ENCODE measurements around the gene SFXN3. TPM values are rescaled to one million over a fixed set of nuclear protein-coding genes. Genes with fewer than 3 reads are reported as not detected.

Gene SFXN3
- total RNA-seq, 2 experiments from 2014 or later = 0.41 TPM; not detected in 1

DNA sequence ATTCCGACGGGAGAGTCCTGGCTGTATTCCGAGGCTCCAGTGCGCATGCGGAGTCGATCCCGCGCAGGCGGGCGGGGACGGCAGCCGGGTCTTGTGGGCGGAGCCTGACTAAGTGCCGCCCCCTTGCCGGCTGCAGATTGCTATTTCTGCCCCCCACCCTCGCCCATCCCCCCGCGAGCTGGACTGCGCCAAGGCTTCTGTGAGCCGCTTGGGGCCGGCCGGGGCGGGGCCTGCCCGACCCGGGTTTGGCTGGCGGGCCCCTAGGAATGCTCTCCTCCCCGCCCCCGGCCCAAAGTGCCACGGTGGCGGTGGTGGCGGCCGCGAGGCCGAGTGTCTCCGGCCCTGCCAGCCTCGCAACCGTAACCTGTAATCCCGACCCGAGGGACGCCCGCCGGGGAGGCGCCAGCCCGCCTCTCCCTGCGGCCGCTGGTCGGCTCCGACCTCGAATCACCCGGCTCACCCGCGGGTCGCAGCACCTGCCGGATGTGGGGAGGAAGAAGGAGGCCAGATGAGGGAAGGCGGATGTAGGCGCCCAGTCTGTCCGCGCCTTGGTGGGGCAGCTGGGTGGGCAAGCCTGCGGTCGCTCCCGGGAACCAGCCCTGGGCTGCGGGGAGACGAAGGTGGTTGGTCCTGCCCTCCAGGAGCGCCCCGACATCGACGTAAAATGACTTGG lies 30.1 kb downstream of the SFXN3 start:
- peak; percentile 96 for DNase-seq (ENCODE audit: low spot score)
- TF ChIP-seq, protein P1, sequence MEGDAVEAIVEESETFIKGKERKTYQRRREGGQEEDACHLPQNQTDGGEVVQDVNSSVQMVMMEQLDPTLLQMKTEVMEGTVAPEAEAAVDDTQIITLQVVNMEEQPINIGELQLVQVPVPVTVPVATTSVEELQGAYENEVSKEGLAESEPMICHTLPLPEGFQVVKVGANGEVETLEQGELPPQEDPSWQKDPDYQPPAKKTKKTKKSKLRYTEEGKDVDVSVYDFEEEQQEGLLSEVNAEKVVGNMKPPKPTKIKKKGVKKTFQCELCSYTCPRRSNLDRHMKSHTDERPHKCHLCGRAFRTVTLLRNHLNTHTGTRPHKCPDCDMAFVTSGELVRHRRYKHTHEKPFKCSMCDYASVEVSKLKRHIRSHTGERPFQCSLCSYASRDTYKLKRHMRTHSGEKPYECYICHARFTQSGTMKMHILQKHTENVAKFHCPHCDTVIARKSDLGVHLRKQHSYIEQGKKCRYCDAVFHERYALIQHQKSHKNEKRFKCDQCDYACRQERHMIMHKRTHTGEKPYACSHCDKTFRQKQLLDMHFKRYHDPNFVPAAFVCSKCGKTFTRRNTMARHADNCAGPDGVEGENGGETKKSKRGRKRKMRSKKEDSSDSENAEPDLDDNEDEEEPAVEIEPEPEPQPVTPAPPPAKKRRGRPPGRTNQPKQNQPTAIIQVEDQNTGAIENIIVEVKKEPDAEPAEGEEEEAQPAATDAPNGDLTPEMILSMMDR (conservative IDR thresholded peaks at IDR 0.05; ENCODE audit: low read length) = no peak
- TF ChIP-seq EZH2phosphoT487 (IDR thresholded peaks at IDR 0.05; ENCODE audit: borderline replicate concordance, low read depth, low read length) = no peak
- no peaks in the 10 kb centered on the region for H3K9me2 ChIP-seq (ENCODE audit: insufficient read depth, low read length)
- peaks cover 68% of the 10 kb centered on the region for H3K4me1 ChIP-seq (ENCODE audit: insufficient read depth, low read length, poor library complexity, severe bottlenecking)
- peak overlapping the region; percentile 76 for H3K4me2 ChIP-seq (ENCODE audit: low read length)
- no peaks in the 10 kb centered on the region for H4K20me1 ChIP-seq (ENCODE audit: insufficient read depth, low read length)
- intact Hi-C loops (cut with micrococcal nuclease; ENCODE audit: unreplicated experiment) = loop anchor here (1.0 to 5.0 kb wide), 3 partner anchors 7 to 149 kb away; partner anchors contain the start of gene SLF2
- POLR2A ChIA-PET = interaction anchor here (0.9 to 2.7 kb wide), 6 partner anchors 8 to 106 kb away, joined by 3 to 19 read pairs (median 4); no protein-coding TSS in a partner anchor
- peak overlapping the region; percentile 94 for H3K27ac ChIP-seq (ENCODE audit: low read depth, low read length, poor library complexity, severe bottlenecking)
- BruUV-seq (replicated peaks) = no TSS peak
- no peaks in the 10 kb centered on the region for H3K9me3 ChIP-seq (ENCODE audit: low read length)
- peaks cover 27% of the 10 kb centered on the region; the same call in 1 of the 2 replicates for H3K36me3 ChIP-seq (ENCODE audit: insufficient read depth, low read length)
- peak overlapping the region; percentile 89 for H3K4me3 ChIP-seq (ENCODE audit: low read depth, low read length, poor library complexity, severe bottlenecking)
- peak overlapping the region; percentile 83 for H2AFZ ChIP-seq (ENCODE audit: low read length)
- H3K79me2 ChIP-seq (ENCODE audit: insufficient read depth, low read depth, low read length) = peaks cover 44% of the 10 kb centered on the region
- CTCF ChIA-PET (ENCODE audit: unreplicated experiment) = interaction anchor here (0.6 to 1.6 kb wide), 7 partner anchors 7 to 841 kb away, joined by 3 to 6 read pairs (median 4); no protein-coding TSS in a partner anchor

DNA sequence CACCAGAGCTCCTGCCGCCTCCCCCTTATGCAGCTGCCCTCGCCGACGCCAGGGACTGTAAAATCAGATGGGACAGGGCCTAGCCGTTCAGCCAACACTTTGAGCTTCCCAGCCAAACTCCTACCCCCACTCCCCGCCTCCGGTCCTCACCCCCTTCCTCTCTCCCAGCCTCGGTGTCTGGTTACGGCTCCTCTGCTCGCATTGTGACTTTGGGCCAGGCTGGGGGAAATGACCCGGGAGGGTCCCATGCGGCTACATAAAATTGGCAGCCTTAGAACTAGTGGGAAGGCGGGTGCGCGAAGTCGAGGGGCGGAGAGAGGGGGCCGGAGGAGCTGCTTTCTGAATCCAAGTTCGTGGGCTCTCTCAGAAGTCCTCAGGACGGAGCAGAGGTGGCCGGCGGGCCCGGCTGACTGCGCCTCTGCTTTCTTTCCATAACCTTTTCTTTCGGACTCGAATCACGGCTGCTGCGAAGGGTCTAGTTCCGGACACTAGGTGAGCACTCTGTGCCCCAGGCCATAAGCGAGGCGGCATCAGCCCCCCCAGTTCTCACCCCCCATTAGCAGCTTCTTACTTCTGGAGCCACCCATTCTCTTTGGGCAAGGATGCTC lies 30.7 kb downstream of the SFXN3 start, which contains the start of gene KAZALD1:
KAZALD1 (plus strand) TSS at position 366 of the 608 bp plus-strand sequence. CDS start 604 bp downstream, outside the sequence.
- H4K20me1 ChIP-seq (ENCODE audit: insufficient read depth, low read length) = no peaks in the 10 kb centered on the region
- TF ChIP-seq EZH2phosphoT487 (IDR thresholded peaks at IDR 0.05; ENCODE audit: borderline replicate concordance, low read depth, low read length) = no peak
- TF ChIP-seq, protein P1 (conservative IDR thresholded peaks at IDR 0.05; ENCODE audit: low read length) = no peak

More for the DNA sequence above, 30.7 kb downstream of the SFXN3 start, which contains the start of gene KAZALD1:
- Histone ChIP-seq H3K27ac (ENCODE audit: low read depth, low read length, poor library complexity, severe bottlenecking) (peak within 1 kb of the TSS; percentile 94), H3K79me2 (ENCODE audit: insufficient read depth, low read depth, low read length) (peaks cover 38% of the 10 kb centered on the region), H3K9me3 (ENCODE audit: low read length) (no peaks in the 10 kb centered on the region), H2AFZ (ENCODE audit: low read length) (peak within 1 kb of the TSS; percentile 83; the same call in 1 of the 2 replicates), H3K9me2 (ENCODE audit: insufficient read depth, low read length) (no peaks in the 10 kb centered on the region), H3K4me2 (ENCODE audit: low read length) (peak within 1 kb of the TSS; percentile 76), H3K4me3 (ENCODE audit: low read depth, low read length, poor library complexity, severe bottlenecking) (peak within 1 kb of the TSS; percentile 89), H3K36me3 (ENCODE audit: insufficient read depth, low read length) (peaks cover 21% of the 10 kb centered on the region; the same call in 1 of the 2 replicates), H3K4me1 (ENCODE audit: insufficient read depth, low read length, poor library complexity, severe bottlenecking) (peaks cover 68% of the 10 kb centered on the region)
- peak; percentile 62 for DNase-seq (ENCODE audit: low spot score)
- BruUV-seq (replicated peaks) = TSS peak; percentile 79
- ChIA-PET POLR2A (interaction anchor here (0.6 to 2.7 kb wide), 3 partner anchors 10 to 80 kb away, joined by 3 to 19 read pairs (median 4); no protein-coding TSS in a partner anchor), CTCF (ENCODE audit: unreplicated experiment) (interaction anchor here (0.6 to 1.6 kb wide), 6 partner anchors 8 to 842 kb away, joined by 3 to 6 read pairs (median 4); no protein-coding TSS in a partner anchor)
- intact Hi-C loops (cut with micrococcal nuclease; ENCODE audit: unreplicated experiment) = loop anchor here (2.0 to 5.0 kb wide), 2 partner anchors 65 to 149 kb away; partner anchors contain the start of gene SLF2

Data from OCI-LY7 (cell line).